Activated CD8-positive, alpha-beta T cell treated with anti-CD3 and anti-CD28 coated beads for 36 hours (primary cell): ENCODE measurements around the gene SPEF2. TPM values are rescaled to one million over a fixed set of nuclear protein-coding genes. Genes with fewer than 3 reads are reported as not detected.

ENCODE experiments used
- ATAC-seq: fragments of 200-7000 bp; cut with Tn5 transposase; one replicate; pipeline ENCODE4 v1.10.0; 2021; ENCODE audit warnings: mild to moderate bottlenecking, moderate library complexity
- CTCF ChIA-PET: fragments of 350-600 bp; sonication (Branson Sonifier 250); formaldehyde crosslinking; loops from one replicate; lab custom pipeline; 2021; ENCODE audit warnings: antibody characterized with exemption; lab: Charles Lee
- POLR2A ChIA-PET: fragments of 350-600 bp; sonication (Branson Sonifier 250); formaldehyde crosslinking; loops from one replicate; lab custom pipeline; 2021; ENCODE audit warnings: antibody characterized with exemption; lab: Charles Lee
- DNase-seq: peaks from one replicate; pipeline ENCODE4 v3.0.0-alpha.2; 2020
- H3K27ac Mint-ChIP-seq: one replicate; pipeline ENCODE4 v1.8.0; 2021; ENCODE audit warnings: mild to moderate bottlenecking, mixed read lengths
- H3K27me3 Mint-ChIP-seq: one replicate; pipeline ENCODE4 v1.8.0; 2021; ENCODE audit warnings: mixed read lengths
- H3K36me3 Mint-ChIP-seq: one replicate; pipeline ENCODE4 v1.8.0; 2021; ENCODE audit warnings: low read depth, mixed read lengths
- H3K4me1 Mint-ChIP-seq: one replicate; pipeline ENCODE4 v1.8.0; 2021; ENCODE audit warnings: low read depth, mixed read lengths
- H3K4me3 Mint-ChIP-seq: one replicate; pipeline ENCODE4 v1.8.0; 2021; ENCODE audit warnings: mild to moderate bottlenecking, moderate library complexity, mixed read lengths
- H3K9me3 Mint-ChIP-seq: one replicate; pipeline ENCODE4 v1.8.0; 2021; ENCODE audit warnings: mixed read lengths
- CTCF ChIP-seq: fragments of 200-600 bp; IDR thresholded peaks from one replicate; pipeline ENCODE4 v1.8.0; 2022; ENCODE audit warnings: antibody characterized with exemption, mild to moderate bottlenecking
- intact Hi-C: fragments of 100-400 bp; cut with micrococcal nuclease; formaldehyde crosslinking; loops from one replicate; pipeline ENCODE4 v1.10.0; 2022
- total RNA-seq, 2 experiments: library from RNA; stranded (reverse); gene quantifications; one replicate each; pipeline ENCODE4 v1.2.3, GENCODE V29; 2021

The SPEF2 gene
- total RNA-seq, 2 experiments from 2014 or later: 8.4 to 9.9 TPM

GRCh38 chr5:35789732-35790456 lies 172.2 kb downstream of the SPEF2 start:
- H3K36me3 Mint-ChIP-seq: peaks cover 19% of the 10 kb centered on the region
- DNase-seq (no peak), ATAC-seq (no peak)
- no peaks in the 10 kb centered on the region for H3K9me3 Mint-ChIP-seq
- CTCF ChIA-PET: interaction anchor here (1.0 to 2.0 kb wide), 12 partner anchors 9 to 139 kb away, joined by 3 to 6 read pairs (median 5); no protein-coding TSS in a partner anchor
- H3K4me3 Mint-ChIP-seq: peak overlapping the region; percentile 34
- no peaks in the 10 kb centered on the region for H3K27me3 Mint-ChIP-seq
- peaks cover 87% of the 10 kb centered on the region for H3K4me1 Mint-ChIP-seq
- POLR2A ChIA-PET: interaction anchor here (1.1 to 15.3 kb wide), 3 partner anchors 19 to 65 kb away, joined by 6 to 253 read pairs (median 7); partner anchors contain the start of gene IL7R
- intact Hi-C loops: no loop called here
- H3K27ac Mint-ChIP-seq: peak overlapping the region; percentile 71
- TF ChIP-seq CTCF: no peak

GRCh38 chr5:35790457-35790822 lies 172.8 kb downstream of the SPEF2 start:
- CTCF ChIA-PET: interaction anchor here (0.8 to 2.0 kb wide), 13 partner anchors 9 to 140 kb away, joined by 3 to 6 read pairs (median 5); no protein-coding TSS in a partner anchor
- no peak for TF ChIP-seq CTCF
- intact Hi-C loops: no loop called here
- no peaks in the 10 kb centered on the region for H3K9me3 Mint-ChIP-seq
- H3K4me3 Mint-ChIP-seq: no peak overlapping the region
- peak overlapping the region; percentile 71 for H3K27ac Mint-ChIP-seq
- H3K4me1 Mint-ChIP-seq: peaks cover 88% of the 10 kb centered on the region
- POLR2A ChIA-PET: interaction anchor here (1.1 to 15.3 kb wide), 3 partner anchors 19 to 64 kb away, joined by 6 to 253 read pairs (median 7); partner anchors contain the start of gene IL7R
- DNase-seq: no peak
- H3K27me3 Mint-ChIP-seq: no peaks in the 10 kb centered on the region
- no peak for ATAC-seq
- H3K36me3 Mint-ChIP-seq: peaks cover 19% of the 10 kb centered on the region

- peak overlapping the region; percentile 99 for H3K27ac Mint-ChIP-seq
- ChIA-PET POLR2A (interaction anchor here (0.6 to 4.2 kb wide), 20 partner anchors 9 to 128 kb away, joined by 3 to 71 read pairs (median 6); partner anchors contain the start of gene IL7R), CTCF (interaction anchor here (0.8 to 3.1 kb wide), 20 partner anchors 9 to 135 kb away, joined by 3 to 14 read pairs (median 6); partner anchors contain the start of gene IL7R)
- ATAC-seq (no peak), DNase-seq (no peak)
- peaks cover 85% of the 10 kb centered on the region for H3K4me1 Mint-ChIP-seq
- TF ChIP-seq CTCF: no peak
- intact Hi-C loops: loop anchor here (2.0 kb wide), 1 partner anchor 17 kb away; no protein-coding TSS in a partner anchor
- no peaks in the 10 kb centered on the region for H3K27me3 Mint-ChIP-seq
- no peaks in the 10 kb centered on the region for H3K9me3 Mint-ChIP-seq
- peak overlapping the region; percentile 28 for H3K4me3 Mint-ChIP-seq
- H3K36me3 Mint-ChIP-seq: peaks cover 19% of the 10 kb centered on the region
Measured at GRCh38 chr5:35794328-35794619, 176.6 kb downstream of the SPEF2 start.

GRCh38 chr5:35794684-35795375 lies 177.2 kb downstream of the SPEF2 start:
- CTCF ChIA-PET: interaction anchor here (0.8 to 3.1 kb wide), 20 partner anchors 9 to 134 kb away, joined by 3 to 14 read pairs (median 6); partner anchors contain the start of gene IL7R
- ATAC-seq (peak; percentile 19), DNase-seq (no peak)
- peaks cover 18% of the 10 kb centered on the region for H3K36me3 Mint-ChIP-seq
- no peak for TF ChIP-seq CTCF
- POLR2A ChIA-PET: interaction anchor here (0.6 to 4.2 kb wide), 20 partner anchors 9 to 127 kb away, joined by 3 to 71 read pairs (median 6); partner anchors contain the start of gene IL7R
- H3K27me3 Mint-ChIP-seq: no peaks in the 10 kb centered on the region
- intact Hi-C loops: loop anchor here (2.0 kb wide), 1 partner anchor 16 kb away; no protein-coding TSS in a partner anchor
- H3K4me1 Mint-ChIP-seq: peaks cover 81% of the 10 kb centered on the region
- no peaks in the 10 kb centered on the region for H3K9me3 Mint-ChIP-seq
- peak overlapping the region; percentile 99 for H3K27ac Mint-ChIP-seq
- no peak overlapping the region for H3K4me3 Mint-ChIP-seq
